DND-41 (cell line): ENCODE measurements around the gene LRPPRC.
A peak's percentile ranks its signal among the peaks of the same experiment; 100 is the strongest.

Source experiments
- ATAC-seq: fragments of 200-7000 bp; cut with Tn5 transposase; 3 replicates; pipeline ENCODE4 v1.9.1; 2021; ENCODE audit warnings: low read depth; ENCODE audit not compliant: insufficient read depth
- DNase-seq: peaks from one replicate; pipeline ENCODE4 v3.0.0-alpha.2; 2020
- H2AFZ ChIP-seq: 2 replicates; pipeline ENCODE4 v1.6.0; 2012; ENCODE audit warnings: low read depth, low read length
- H3K27ac ChIP-seq: 2 replicates; pipeline ENCODE4 v1.5.1; 2012; ENCODE audit warnings: low read length, inconsistent platforms
- H3K27me3 ChIP-seq: fragments of 200-600 bp; sonication (generic); 2 replicates; pipeline ENCODE4 v1.6.0; 2012; ENCODE audit warnings: low read length, mild to moderate bottlenecking, inconsistent platforms; ENCODE audit not compliant: insufficient read depth, poor library complexity
- H3K36me3 ChIP-seq: 2 replicates; pipeline ENCODE4 v1.5.1; 2012; ENCODE audit warnings: low read length, inconsistent platforms; ENCODE audit not compliant: insufficient read depth
- H3K4me1 ChIP-seq: 2 replicates; pipeline ENCODE4 v1.5.1; 2012; ENCODE audit warnings: mild to moderate bottlenecking, low read length; ENCODE audit not compliant: insufficient read depth
- H3K4me2 ChIP-seq: 2 replicates; pipeline ENCODE4 v1.6.0; 2012; ENCODE audit warnings: mild to moderate bottlenecking, moderate library complexity, low read length, inconsistent platforms; ENCODE audit not compliant: insufficient read depth
- H3K4me3 ChIP-seq, 2 experiments: fragments of 200-600 bp in 1 of 2; shearing (Covaris generic) in 1 of 2; 2 replicates each; pipeline ENCODE4 v1.5.1; 2012 to 2016; ENCODE audit warnings: inconsistent platforms in 2 of 2, low read length in 2 of 2, mild to moderate bottlenecking in 2 of 2, low read depth in 1 of 2, moderate library complexity in 1 of 2
- H3K79me2 ChIP-seq: 2 replicates; pipeline ENCODE4 v1.6.0; 2012; ENCODE audit warnings: low read length, inconsistent platforms; ENCODE audit not compliant: insufficient read depth
- H3K9ac ChIP-seq: 2 replicates; pipeline ENCODE4 v1.6.0; 2012; ENCODE audit warnings: low read depth, mild to moderate bottlenecking, inconsistent platforms, low read length, moderate library complexity
- H3K9me3 ChIP-seq: 2 replicates; pipeline ENCODE4 v1.5.1; 2012; ENCODE audit warnings: low read length, moderate library complexity, mild to moderate bottlenecking, inconsistent platforms; ENCODE audit not compliant: insufficient read depth, severe bottlenecking
- H4K20me1 ChIP-seq: 2 replicates; pipeline ENCODE4 v1.6.0; 2012; ENCODE audit warnings: low read length; ENCODE audit not compliant: insufficient read depth
- EZH2 ChIP-seq: IDR thresholded peaks from 3 replicates; pipeline ENCODE4 v1.6.1; 2012; ENCODE audit warnings: borderline replicate concordance, low read depth, mild to moderate bottlenecking, moderate library complexity, low read length, inconsistent platforms; ENCODE audit not compliant: severe bottlenecking
- TF ChIP-seq, protein P1 (sequence below): IDR thresholded peaks from 2 replicates; pipeline ENCODE4 v1.5.1; 2012; ENCODE audit warnings: borderline replicate concordance, low read length, moderate library complexity, mild to moderate bottlenecking; ENCODE audit not compliant: poor library complexity, severe bottlenecking; ENCODE audit errors: extremely low read depth

Gene LRPPRC

DNA sequence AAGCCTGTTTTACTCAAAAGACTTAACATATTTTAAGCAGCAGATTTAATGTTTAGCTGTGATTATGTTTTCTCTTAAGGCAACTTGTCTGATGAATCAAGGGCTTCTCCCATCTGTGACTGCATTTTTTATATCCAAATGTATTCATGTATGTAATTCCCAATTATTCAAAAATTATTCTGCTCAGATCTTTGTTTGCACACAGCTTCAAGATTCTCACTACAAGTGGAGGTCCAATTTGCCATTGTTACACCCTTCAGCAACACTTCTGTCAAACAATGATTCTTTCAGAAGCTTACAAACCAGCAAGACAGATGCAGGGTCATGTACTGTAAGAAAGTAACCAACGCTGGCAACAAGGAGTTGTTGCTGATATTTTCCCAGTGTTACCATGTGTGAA is 5.9 kb upstream of the LRPPRC start:
- Histone ChIP-seq H3K27ac (no peak overlapping the region), H3K9me3 (no peaks in the 10 kb centered on the region), H2AFZ (no peak overlapping the region), H3K9ac (no peak overlapping the region), H4K20me1 (no peaks in the 10 kb centered on the region), H3K36me3 (no peaks in the 10 kb centered on the region), H3K79me2 (no peaks in the 10 kb centered on the region), H3K4me1 (peaks cover 3% of the 10 kb centered on the region), H3K27me3 (no peaks in the 10 kb centered on the region), H3K4me3 (no peak overlapping the region), H3K4me2 (no peak overlapping the region)
- TF ChIP-seq EZH2, result no peak
- TF ChIP-seq, protein P1, sequence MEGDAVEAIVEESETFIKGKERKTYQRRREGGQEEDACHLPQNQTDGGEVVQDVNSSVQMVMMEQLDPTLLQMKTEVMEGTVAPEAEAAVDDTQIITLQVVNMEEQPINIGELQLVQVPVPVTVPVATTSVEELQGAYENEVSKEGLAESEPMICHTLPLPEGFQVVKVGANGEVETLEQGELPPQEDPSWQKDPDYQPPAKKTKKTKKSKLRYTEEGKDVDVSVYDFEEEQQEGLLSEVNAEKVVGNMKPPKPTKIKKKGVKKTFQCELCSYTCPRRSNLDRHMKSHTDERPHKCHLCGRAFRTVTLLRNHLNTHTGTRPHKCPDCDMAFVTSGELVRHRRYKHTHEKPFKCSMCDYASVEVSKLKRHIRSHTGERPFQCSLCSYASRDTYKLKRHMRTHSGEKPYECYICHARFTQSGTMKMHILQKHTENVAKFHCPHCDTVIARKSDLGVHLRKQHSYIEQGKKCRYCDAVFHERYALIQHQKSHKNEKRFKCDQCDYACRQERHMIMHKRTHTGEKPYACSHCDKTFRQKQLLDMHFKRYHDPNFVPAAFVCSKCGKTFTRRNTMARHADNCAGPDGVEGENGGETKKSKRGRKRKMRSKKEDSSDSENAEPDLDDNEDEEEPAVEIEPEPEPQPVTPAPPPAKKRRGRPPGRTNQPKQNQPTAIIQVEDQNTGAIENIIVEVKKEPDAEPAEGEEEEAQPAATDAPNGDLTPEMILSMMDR, result no peak
- no peak for DNase-seq
- no peak for ATAC-seq

DNA sequence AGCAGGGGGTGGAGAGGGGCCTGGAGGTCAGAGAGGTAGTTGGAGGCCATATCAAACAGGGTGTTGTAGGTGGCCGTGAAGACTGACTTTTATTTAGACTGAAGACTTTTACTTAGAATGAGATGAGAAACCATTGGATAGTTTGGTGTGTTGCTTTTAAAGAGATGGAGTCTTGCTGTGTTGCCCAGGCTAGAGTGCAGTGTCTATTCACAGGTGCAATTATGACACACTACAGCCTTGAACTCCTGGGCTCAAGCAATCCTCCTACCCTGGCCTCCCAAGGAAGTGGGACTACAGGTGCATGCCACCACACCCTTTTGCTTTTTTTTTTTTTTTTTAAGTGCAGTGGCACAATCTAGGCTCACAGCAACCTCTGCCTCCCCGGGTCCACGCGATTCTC is 2.5 kb upstream of the LRPPRC start:
- DNase-seq, result no peak
- Histone ChIP-seq H3K4me3 (no peak overlapping the region), H2AFZ (0 out of 2 replicates have a peak overlapping the region, but pooled peaks have one; percentile 31), H3K9me3 (no peaks in the 10 kb centered on the region), H3K4me1 (peaks cover 27% of the 10 kb centered on the region), H3K36me3 (peaks cover 18% of the 10 kb centered on the region), H3K79me2 (peaks cover 26% of the 10 kb centered on the region), H4K20me1 (peaks cover 24% of the 10 kb centered on the region), H3K27ac (no peak overlapping the region), H3K4me2 (no peak overlapping the region), H3K9ac (no peak overlapping the region), H3K27me3 (no peaks in the 10 kb centered on the region)
- TF ChIP-seq, protein P1, result no peak
- no peak for TF ChIP-seq EZH2
- ATAC-seq, result no peak

DNA sequence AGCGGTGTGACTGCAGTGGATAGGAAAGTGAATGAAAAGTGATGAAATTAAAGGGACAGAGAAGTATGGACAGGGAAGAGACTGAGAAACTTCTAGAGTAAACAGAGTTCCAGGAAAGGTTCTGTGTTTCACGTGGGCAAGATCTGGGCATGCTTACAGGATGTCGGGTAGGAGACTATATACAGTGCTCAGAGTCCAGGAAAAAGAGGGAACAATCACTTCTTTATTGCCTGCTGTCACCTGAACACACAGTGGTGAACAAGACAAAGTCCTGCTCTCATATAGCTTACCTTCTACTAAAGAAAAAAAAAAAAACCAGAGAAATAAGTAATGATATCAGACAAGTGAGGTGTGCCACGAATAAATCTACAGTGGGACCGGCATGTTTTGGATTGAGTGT is 2.4 kb downstream of the LRPPRC start:
- peak overlapping the region in 1 of 2 experiments; percentile 95; a peak in 1 of 4 replicates for H3K4me3 ChIP-seq

More for the DNA sequence above, 2.4 kb downstream of the LRPPRC start:
- Histone ChIP-seq H3K9ac (no peak overlapping the region; the same call in 1 of the 2 replicates), H4K20me1 (peaks cover 65% of the 10 kb centered on the region), H3K4me2 (peak overlapping the region; percentile 95), H3K27ac (no peak overlapping the region), H3K27me3 (no peaks in the 10 kb centered on the region), H3K79me2 (peaks cover 74% of the 10 kb centered on the region), H3K4me1 (peaks cover 42% of the 10 kb centered on the region), H2AFZ (no peak overlapping the region), H3K9me3 (no peaks in the 10 kb centered on the region), H3K36me3 (peaks cover 58% of the 10 kb centered on the region)
- DNase-seq (no peak), ATAC-seq (no peak)
- TF ChIP-seq, protein P1, result no peak
- no peak for TF ChIP-seq EZH2
